ENCODE results near the gene BLTP2. TPM values are rescaled to one million over a fixed set of nuclear protein-coding genes. Genes with fewer than 3 reads are reported as not detected.
"Not testable (repeated sequence)": the region's sequence is repeated elsewhere in the genome, so short reads cannot be mapped to it uniquely, and the experiment has no call there.

BLTP2 gene
- total RNA-seq, 1 donor from 2014 or later: 144 TPM

DNA sequence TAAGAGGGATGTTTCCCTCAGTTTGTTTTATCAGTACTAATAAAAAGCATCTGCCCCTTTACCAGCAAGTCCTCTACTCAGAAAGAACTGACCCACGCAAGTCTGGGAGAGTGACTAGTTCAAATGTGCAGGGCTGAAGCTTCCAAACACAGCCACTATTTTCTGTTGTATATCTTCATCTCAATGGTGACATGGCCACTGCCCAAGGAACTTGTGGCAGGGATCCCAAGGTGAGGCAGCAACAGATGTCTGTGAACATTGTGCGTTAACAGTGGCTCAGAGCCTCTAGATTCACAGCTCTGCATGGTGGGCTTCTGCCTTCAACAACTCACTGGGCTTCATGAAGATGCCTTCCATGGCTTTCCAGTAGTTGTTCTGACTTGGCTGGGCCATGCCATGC is 3.7 kb upstream of the BLTP2 start:
- DNase-seq (ENCODE audit: low read depth): no peak

- DNase-seq (ENCODE audit: low read depth): no peak
These were observed 1.2 kb upstream of the BLTP2 start for GRCh38 chr17:28646039-28646754.

GRCh38 chr17:28645576-28645939 is 600 bp upstream of the BLTP2 start:
- DNase-seq (ENCODE audit: low read depth): no peak

DNA sequence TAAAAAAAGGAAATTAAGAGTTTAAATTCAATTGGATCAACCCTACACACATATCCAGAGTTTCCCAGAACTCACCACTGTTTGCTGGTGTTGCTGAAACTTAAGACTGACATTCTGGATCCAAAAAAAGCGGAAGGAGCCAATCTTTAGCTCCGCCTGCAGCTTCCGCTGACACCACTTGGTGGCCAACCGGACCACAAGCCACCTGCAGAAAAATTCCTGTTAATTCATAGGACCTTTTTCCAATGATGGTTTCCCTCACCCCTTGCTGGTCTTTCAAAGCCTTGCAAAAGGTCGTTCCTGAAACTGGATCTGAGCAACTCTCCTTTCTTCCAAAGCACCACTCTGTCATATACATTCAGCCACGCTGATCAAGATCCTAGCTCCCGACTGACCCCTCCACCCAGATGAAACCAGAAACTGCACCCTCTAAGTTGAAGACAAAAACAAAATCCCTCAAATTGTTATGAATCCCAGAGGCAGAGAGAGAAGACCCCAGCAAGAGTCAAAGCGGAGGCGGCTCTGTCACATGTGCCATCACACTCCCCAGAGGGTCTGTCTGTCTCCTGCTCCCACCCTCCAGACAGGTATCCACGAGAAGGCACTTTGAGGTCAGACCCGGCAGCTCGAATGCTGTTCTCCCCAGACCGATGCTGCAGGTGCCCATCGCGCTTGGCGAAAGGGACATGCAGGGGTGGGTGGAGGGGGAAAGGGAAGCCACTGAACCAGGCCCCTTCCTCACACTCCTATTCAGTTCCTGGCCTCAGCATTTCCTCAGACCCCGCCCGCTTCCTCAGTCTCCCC is 773 bp downstream of the BLTP2 start:
- DNase-seq (ENCODE audit: low read depth): peak; percentile 70

DNA sequence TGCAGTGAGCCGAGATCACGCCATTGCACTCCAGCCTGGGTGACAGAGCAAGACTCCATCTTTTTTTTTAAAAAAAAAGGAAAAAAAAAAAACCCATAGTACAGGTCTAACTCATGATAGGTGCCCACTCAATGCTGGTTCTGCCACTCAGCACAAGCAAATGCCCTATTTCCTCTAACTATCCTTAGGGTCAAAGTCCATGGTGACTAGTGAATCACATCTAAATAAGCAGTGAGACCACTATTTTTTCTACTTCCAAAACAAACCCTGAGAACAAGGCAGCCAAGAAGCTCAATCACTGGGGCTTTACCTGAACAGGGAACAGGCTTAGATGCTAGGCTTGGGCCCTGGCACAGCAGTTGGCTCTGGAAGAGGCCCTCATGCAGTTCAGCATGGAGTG is 3.4 kb downstream of the BLTP2 start:
- no peak for DNase-seq (ENCODE audit: low read depth)

DNA sequence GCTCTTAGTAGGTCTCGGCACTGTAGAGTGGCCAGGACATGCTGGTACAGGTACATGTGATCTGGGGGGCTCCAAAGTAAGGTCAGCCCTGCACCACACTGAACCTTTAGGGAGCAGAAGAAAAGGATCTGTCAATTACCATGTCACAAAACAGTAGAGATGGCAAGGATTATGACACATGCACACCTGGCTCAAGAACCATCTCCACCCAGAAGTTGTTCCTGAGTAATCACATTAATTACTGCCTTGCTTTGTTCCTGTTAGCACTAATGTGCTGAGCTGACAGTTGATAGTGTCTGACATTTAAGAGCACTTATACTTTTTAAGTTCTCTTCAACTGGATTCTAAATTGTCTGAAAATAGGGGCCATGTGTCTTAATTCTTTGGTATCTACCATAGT is 9.5 kb downstream of the BLTP2 start:
- no peak for DNase-seq (ENCODE audit: low read depth)

DNA sequence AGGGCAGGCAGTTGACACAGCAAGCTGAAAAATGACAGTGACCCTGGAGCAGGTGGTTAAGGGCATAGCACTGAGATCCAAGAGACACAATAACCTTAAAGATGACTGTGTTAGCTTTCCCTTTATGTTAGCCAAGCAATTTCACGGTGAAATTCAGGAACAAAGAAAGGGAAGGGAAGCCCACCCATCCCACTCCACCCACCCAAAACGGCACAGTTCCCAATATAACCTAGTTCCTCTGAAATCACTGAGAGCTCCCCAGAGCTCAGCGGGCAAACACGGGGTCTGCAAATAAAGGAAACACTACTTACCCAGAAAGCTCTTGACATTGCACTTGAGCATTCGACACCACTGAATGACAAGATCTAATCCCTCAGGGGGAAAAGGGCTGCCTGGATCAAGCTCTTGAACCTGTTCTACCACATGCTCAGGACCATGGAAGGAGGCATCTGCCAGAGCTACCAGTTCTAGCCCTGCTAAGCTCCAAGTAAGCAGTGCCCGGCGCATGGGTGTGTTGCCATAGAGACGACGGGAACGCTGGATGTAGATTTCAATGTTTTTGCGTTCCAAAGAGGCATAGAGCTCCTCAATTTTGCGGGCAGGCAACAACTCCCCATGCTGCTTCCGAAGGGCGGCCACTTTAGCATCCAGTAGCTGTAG is 10.6 kb downstream of the BLTP2 start:
- DNase-seq (ENCODE audit: low read depth): no peak

DNA sequence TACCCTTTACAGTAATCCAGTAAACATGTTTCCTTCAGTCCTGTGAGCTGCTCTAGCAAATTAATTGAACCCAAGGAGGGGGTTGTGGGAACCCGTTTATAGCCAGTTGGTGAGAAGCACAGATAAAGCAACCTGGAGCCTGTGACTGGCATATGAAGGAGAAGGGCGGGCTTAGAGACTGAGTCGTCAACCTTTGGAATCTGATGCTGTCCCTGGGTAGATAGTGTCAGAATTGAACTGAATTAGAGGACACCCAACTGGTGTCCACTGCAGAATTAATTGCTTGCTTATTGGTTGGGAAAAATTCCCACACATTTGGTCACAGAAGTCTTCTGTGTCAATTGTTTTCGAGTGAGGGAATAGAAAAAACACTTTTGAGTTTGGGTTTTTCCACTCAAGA is 18.1 kb downstream of the BLTP2 start:
- no peak for DNase-seq (ENCODE audit: low read depth)

- no peak for DNase-seq (ENCODE audit: low read depth)
These were observed 20.8 kb downstream of the BLTP2 start for GRCh38 chr17:28624148-28624547.

DNA sequence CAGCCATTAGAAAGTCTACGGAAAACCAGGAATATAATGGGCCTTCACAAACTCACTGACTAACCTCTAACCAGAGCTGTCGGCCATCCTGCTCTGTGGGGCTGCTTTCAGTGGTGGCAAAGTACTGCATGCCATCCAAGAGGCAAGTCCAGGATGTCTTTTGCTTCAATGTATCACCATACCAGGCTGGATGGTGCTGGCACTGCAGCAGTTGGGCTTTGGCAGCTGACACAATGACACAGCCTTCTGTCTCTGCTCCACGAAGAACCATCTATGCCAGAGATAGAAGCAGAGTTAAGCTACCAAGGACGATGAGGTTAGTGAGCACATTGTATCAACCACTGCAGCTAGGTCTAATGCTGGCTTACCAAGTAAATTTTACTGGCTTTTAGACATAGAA is 21.3 kb downstream of the BLTP2 start:
- DNase-seq (ENCODE audit: low read depth): peak; percentile 61

DNA sequence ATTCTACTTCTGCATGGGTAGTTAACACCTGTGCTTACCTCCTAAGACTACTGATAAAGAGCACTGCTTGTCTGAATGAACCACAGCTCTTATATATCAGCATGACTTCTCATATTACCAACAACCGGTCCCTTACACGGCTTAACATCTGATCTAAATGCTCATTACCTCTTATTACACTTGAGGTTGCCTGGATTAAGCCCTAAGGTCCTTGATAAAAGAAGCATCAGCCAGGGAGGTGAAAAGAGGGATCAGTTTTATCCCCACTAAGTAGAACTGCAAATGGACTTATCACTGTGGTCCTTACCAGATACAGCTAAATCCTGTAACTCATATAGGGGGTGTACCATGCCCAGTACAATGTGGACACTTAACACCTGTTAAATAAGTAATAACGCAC is 22.8 kb downstream of the BLTP2 start:
- no peak for DNase-seq (ENCODE audit: low read depth)

GRCh38 chr17:28620010-28620409 is 24.9 kb downstream of the BLTP2 start:
- DNase-seq (ENCODE audit: low read depth): no peak

DNA sequence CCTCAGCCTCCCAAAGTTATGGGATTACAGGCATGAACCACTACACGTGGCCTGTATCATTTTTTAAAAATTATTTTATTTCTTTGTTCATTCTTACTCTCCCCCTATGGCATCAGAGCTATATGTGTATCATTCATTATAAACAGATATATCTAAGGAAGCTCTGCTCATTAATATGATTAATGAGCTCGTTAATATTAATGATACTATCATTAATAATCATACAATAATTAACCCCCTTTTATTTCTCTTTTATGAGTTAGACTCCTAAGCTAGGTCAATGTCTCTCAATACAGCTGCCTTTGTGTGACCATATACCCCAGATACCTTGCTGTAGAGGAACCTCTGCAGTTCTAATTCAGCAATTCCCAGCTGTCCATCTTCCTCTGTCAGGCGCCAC is 26.5 kb downstream of the BLTP2 start:
- no peak for DNase-seq (ENCODE audit: low read depth)

DNA sequence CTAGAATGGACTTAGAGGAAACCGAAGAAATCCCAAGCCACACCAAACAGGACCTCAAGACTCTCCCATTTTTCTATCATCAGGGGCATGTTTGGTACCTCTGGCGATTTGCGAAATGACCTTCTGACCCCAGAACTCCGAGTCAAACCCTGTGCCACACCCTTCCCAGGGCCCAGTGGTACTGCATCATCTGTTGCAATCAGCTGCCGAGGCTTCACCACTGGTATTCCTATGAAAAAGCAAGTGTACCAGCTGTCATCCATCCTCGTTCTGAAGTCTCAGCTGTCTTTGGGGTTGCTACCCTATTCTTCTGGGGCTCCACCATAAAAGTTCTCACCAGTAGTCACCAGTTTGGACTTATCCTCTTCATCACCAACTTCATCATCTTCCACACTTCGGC is 28.7 kb downstream of the BLTP2 start:
- peak; percentile 95 for DNase-seq (ENCODE audit: low read depth)

- DNase-seq (ENCODE audit: low read depth): peak; percentile 77
These were observed 29.6 kb downstream of the BLTP2 start for GRCh38 chr17:28615260-28615940.

- no peak for DNase-seq (ENCODE audit: low read depth)
These were observed 31.0 kb downstream of the BLTP2 start, which contains the start of gene RSKR for GRCh38 chr17:28613931-28614381. TSS of gene RSKR (minus strand) at chr17:28614185. CDS start at chr17:28614161, 24 bp downstream.

- DNase-seq (ENCODE audit: low read depth): peak; percentile 51
These were observed 31.8 kb downstream of the BLTP2 start for GRCh38 chr17:28612936-28613872.

DNA sequence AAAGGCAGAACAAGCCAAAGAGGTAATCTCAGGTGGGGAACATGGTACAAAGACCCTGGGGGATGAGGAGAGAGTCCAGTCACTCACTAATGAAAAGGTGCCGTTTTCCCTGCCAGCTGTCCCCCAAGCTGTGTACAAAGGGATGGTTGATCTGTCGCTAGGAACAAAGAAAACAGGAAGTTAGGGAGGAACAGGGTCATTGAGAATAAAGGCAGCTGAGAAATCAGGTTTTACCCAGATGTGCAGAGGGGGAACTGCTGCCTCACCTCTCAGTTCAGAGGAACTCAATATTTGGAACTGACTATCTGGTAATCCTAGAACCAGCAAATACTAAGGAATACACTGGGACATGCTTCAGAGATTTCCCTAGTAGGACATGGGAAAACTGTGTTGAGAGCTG is 32.4 kb downstream of the BLTP2 start:
- DNase-seq (ENCODE audit: low read depth): no peak

DNA sequence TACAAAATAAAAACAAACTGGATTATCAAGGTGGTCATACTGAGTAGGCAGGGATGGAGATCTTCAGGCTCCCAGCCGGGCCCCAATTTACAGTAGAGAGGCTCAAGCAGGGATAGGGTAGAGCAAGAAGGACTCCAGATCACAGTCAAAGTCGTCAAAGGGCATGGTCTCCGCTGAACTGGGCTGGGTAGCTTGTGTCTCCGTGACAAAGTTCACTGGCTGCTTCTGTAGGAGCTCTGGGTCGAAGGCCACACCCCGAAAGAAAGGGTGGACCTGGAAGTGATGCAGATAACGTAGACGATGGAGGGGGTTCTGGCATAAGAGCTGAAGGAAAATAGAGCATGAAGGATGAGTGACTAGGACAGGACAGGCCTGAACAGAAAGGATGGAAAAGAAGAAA is 34.6 kb downstream of the BLTP2 start:
- no peak for DNase-seq (ENCODE audit: low read depth)

- not testable (repeated sequence) for DNase-seq (ENCODE audit: low read depth)
These were observed 40.9 kb downstream of the BLTP2 start for GRCh38 chr17:28604031-28604430.

Data from myocyte (in vitro differentiated cells).